NT2/D1 (cell line): ENCODE data around the gene BPTF.

Source experiments
- SUZ12 ChIP-seq: IDR thresholded peaks from 2 replicates; pipeline ENCODE4 v1.6.1; 2011; ENCODE audit not compliant: insufficient read length, insufficient read depth; ENCODE audit errors: extremely low read depth
- YY1 ChIP-seq: IDR thresholded peaks from 2 replicates; pipeline ENCODE4 v1.6.1; 2011; ENCODE audit not compliant: insufficient read length, insufficient read depth
- ZNF274 ChIP-seq: IDR thresholded peaks from 2 replicates; pipeline ENCODE4 v1.6.1; 2011; ENCODE audit warnings: mild to moderate bottlenecking, low read depth, low read length

DNA sequence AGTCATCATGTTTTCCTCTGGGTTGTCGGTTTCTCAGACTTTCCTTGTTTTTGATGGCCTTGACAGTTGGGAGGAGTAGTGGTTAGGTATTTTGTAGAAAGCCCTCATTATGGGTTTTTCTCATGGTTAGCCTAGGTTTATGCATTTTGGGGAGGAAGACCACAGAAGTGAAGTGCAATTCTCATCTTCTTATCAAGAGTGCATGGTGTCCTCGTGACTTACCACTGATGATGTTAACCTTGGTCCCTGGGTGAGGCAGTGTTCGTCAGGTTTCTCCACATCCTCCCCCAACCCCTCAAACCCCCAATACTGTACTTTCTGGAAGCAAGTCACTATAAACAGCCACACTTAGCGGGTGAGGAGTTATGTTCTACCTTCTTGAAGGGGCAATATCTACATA, 42.3 kb downstream of the BPTF start:
- TF ChIP-seq ZNF274 (no peak), YY1 (no peak), SUZ12 (no peak)
